ENCODE data around the gene PEBP1.

Gene PEBP1

GRCh38 chr12:118193958-118194357, 58.0 kb downstream of the PEBP1 start:
- DNase-seq (ENCODE audit: low read depth) = no peak
